Parathyroid adenoma (tissue), 2 donors: Measurements from ENCODE around the gene CDKL1.
A peak's percentile ranks its signal among the peaks of the same experiment; 100 is the strongest.

Experiments used
- H2AFZ ChIP-seq: fragments of 300-600 bp; sonication (generic); one replicate; pipeline ENCODE4 v1.7.0; 2017; ENCODE audit warnings: antibody characterized with exemption, mild to moderate bottlenecking
- H3K27ac ChIP-seq: fragments of 300-600 bp; sonication (generic); one replicate; pipeline ENCODE4 v1.7.0; 2017
- H3K27me3 ChIP-seq: fragments of 300-600 bp; sonication (generic); one replicate; pipeline ENCODE4 v1.7.0; 2017; ENCODE audit warnings: low read length; ENCODE audit not compliant: control insufficient read depth, insufficient read depth
- H3K36me3 ChIP-seq: fragments of 300-600 bp; sonication (generic); one replicate; pipeline ENCODE4 v1.7.0; 2017; ENCODE audit warnings: low read length; ENCODE audit not compliant: control insufficient read depth, insufficient read depth
- H3K4me1 ChIP-seq: fragments of 300-600 bp; sonication (generic); one replicate; pipeline ENCODE4 v1.7.0; 2017; ENCODE audit warnings: control low read depth
- H3K4me2 ChIP-seq: fragments of 300-600 bp; sonication (generic); one replicate; pipeline ENCODE4 v1.7.0; 2017; ENCODE audit warnings: low read length
- H3K4me3 ChIP-seq: fragments of 300-600 bp; sonication (generic); one replicate; pipeline ENCODE4 v1.7.0; 2017; ENCODE audit warnings: low read depth, low read length
- H3K79me2 ChIP-seq: fragments of 300-600 bp; sonication (generic); one replicate; pipeline ENCODE4 v1.7.0; 2017; ENCODE audit warnings: control low read depth
- H3K9ac ChIP-seq: fragments of 300-600 bp; sonication (generic); one replicate; pipeline ENCODE4 v1.7.0; 2017; ENCODE audit warnings: mild to moderate bottlenecking
- H3K9me3 ChIP-seq: fragments of 300-600 bp; sonication (generic); one replicate; pipeline ENCODE4 v1.7.0; 2017; ENCODE audit warnings: low read length; ENCODE audit not compliant: control insufficient read depth
- TF ChIP-seq, protein P1 (sequence below): fragments of 300-600 bp; sonication (generic); IDR thresholded peaks from one replicate; pipeline ENCODE4 v1.7.0; 2017; ENCODE audit warnings: antibody characterized with exemption, mild to moderate bottlenecking
- donor health status: primary hyperparathyroidism.

Gene CDKL1

DNA sequence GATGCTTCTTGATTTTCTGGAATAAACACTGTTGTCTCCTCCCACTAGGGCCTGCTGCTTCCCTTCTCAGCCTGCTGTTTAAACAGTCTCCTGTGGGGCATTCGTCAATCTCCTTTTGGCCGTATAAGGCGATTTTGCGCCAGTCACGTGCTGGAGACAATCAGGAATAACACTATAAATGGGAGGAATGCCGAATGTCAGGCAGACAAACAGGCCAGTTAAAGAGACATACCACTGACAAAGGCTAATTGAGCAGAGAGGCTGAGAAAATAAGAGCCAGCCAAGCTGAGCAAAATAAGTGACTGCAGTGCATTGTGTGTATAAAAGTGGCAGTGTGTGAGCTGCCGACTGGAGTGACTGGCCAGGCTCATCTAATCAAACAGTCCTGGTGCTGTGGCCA lies 61.3 kb downstream of the CDKL1 start:
- Histone ChIP-seq H3K27ac (peak overlapping the region; percentile 30), H3K4me2 (no peak overlapping the region), H3K4me1 (no peaks in the 10 kb centered on the region), H2AFZ (no peak overlapping the region), H3K79me2 (no peaks in the 10 kb centered on the region), H3K36me3 (no peaks in the 10 kb centered on the region), H3K4me3 (no peak overlapping the region), H3K9me3 (no peaks in the 10 kb centered on the region), H3K9ac (no peak overlapping the region), H3K27me3 (no peaks in the 10 kb centered on the region)
- TF ChIP-seq, protein P1, sequence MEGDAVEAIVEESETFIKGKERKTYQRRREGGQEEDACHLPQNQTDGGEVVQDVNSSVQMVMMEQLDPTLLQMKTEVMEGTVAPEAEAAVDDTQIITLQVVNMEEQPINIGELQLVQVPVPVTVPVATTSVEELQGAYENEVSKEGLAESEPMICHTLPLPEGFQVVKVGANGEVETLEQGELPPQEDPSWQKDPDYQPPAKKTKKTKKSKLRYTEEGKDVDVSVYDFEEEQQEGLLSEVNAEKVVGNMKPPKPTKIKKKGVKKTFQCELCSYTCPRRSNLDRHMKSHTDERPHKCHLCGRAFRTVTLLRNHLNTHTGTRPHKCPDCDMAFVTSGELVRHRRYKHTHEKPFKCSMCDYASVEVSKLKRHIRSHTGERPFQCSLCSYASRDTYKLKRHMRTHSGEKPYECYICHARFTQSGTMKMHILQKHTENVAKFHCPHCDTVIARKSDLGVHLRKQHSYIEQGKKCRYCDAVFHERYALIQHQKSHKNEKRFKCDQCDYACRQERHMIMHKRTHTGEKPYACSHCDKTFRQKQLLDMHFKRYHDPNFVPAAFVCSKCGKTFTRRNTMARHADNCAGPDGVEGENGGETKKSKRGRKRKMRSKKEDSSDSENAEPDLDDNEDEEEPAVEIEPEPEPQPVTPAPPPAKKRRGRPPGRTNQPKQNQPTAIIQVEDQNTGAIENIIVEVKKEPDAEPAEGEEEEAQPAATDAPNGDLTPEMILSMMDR: no peak

DNA sequence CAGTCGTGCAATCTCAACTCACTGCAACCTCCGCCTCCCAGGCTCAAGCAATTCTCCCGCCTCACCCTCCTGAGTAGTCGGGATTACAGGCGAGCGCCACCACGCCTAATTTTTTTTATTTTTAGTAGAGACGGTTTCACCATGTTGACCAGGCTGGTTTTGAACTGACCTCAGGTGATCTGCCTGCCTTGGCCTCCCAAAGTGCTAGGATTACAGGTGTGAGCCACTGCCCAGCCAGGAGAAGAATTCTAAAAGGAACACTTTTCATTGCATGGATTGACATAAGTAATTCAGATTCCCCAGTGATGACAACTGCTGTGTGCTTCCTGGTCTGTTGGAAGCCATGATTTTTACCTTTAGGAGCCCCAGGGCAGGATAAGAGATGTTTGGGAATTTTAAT lies 62.5 kb downstream of the CDKL1 start:
- Histone ChIP-seq H3K4me1 (no peaks in the 10 kb centered on the region), H3K79me2 (no peaks in the 10 kb centered on the region), H3K36me3 (no peaks in the 10 kb centered on the region), H3K9ac (no peak overlapping the region), H3K27ac (no peak overlapping the region), H3K4me3 (no peak overlapping the region), H3K4me2 (no peak overlapping the region), H3K9me3 (no peaks in the 10 kb centered on the region), H2AFZ (no peak overlapping the region), H3K27me3 (no peaks in the 10 kb centered on the region)
- TF ChIP-seq, protein P1: no peak

DNA sequence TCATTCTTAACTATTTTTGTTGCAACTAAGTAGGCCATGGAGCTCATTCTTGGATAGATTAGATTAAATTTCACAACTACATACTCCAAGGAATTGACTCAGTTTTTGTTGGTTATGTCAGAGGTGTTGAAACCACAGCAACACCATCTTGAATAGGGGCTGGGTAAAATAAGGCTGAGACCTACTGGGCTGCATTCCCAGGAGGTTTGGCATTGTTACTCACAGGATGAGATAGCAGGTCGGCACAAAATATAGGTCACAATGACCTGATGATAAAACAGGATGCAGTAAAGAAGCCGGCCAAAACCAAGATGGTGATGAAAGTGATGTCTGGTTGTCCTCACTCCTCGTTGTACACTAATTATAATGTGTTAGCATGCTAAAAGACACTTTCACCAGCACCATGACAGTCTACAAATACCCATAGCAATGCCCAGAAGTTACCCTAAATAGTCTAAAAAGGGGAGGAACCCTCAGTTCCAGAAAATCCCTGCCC lies 63.6 kb downstream of the CDKL1 start:
- Histone ChIP-seq H3K27ac (no peak overlapping the region), H3K36me3 (no peaks in the 10 kb centered on the region), H2AFZ (no peak overlapping the region), H3K4me2 (no peak overlapping the region), H3K9ac (no peak overlapping the region), H3K27me3 (no peaks in the 10 kb centered on the region), H3K9me3 (no peaks in the 10 kb centered on the region), H3K79me2 (no peaks in the 10 kb centered on the region), H3K4me1 (no peaks in the 10 kb centered on the region), H3K4me3 (no peak overlapping the region)
- TF ChIP-seq, protein P1: no peak

DNA sequence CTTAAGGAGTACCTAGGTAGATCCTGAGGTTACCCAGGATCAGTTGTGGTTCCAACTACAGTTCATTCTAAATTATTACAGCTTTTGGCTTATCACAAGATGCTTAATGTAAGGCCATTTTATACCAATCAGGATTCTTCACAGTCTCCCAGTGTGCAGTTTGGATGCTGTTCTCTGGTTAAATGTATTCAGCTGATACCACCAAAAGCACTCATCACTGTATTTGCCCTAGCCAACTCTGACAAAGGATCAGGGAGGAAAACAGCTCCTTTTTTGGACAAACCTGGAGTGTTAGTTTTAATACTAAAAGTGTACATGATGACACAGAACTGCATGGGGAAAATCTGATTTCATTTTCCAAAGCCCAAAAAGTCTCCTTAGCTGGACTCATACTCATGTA lies 65.1 kb downstream of the CDKL1 start:
- TF ChIP-seq, protein P1: no peak
- no peak overlapping the region for H3K27ac ChIP-seq

DNA sequence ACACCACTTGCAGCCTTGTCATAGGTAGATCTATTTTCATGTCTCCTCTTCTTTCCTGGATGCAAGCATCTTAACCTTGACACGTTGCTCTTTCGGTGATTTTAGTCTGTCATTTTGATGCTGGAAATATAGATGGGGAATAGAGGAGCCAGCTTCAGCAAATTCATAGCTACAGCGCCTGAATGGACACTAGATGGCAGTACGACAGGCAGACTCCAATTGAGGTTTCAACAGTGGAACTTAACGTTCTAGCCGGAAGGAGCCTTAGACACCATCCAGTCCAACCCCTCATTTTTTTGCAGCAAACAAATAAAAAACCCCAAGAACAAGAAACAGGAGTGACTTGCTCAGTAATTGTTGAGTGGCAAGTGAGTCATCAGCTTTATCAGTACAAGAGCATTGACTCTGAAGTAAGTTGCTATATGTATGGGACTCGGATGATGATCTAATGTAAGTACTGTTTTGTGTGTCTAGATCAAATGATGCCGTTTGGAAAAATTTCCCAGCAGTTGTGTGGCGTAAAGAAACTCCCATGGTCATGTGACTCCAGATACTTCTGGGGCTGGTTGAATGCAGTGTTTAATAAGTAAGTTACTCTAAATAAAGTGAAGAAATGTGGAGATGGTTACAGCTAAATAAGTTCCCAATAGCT lies 75.5 kb downstream of the CDKL1 start:
- H3K27ac ChIP-seq: no peak overlapping the region
- peaks cover 5% of the 10 kb centered on the region for H3K79me2 ChIP-seq
- no peak overlapping the region for H3K4me3 ChIP-seq
- TF ChIP-seq, protein P1: peak; percentile 80
- no peaks in the 10 kb centered on the region for H3K27me3 ChIP-seq
- H2AFZ ChIP-seq: peak overlapping the region; percentile 0
- H3K9ac ChIP-seq: no peak overlapping the region
- no peaks in the 10 kb centered on the region for H3K4me1 ChIP-seq
- H3K36me3 ChIP-seq: no peaks in the 10 kb centered on the region
- peak overlapping the region; percentile 40 for H3K4me2 ChIP-seq
- H3K9me3 ChIP-seq: no peaks in the 10 kb centered on the region

More for the DNA sequence above, 65.1 kb downstream of the CDKL1 start:
- Histone ChIP-seq H3K9me3 (no peaks in the 10 kb centered on the region), H2AFZ (no peak overlapping the region), H3K36me3 (no peaks in the 10 kb centered on the region), H3K27me3 (no peaks in the 10 kb centered on the region), H3K9ac (no peak overlapping the region), H3K4me3 (no peak overlapping the region), H3K79me2 (no peaks in the 10 kb centered on the region), H3K4me2 (no peak overlapping the region), H3K4me1 (no peaks in the 10 kb centered on the region)
